ENCODE measurements around the gene FRA10AC1.

Gene FRA10AC1

GRCh38 chr10:93670372-93670771, 32.0 kb downstream of the FRA10AC1 start:
- Histone ChIP-seq H3K4me3 (ENCODE audit: low read depth in 1 of 2, low read length in 2 of 2) (no peak overlapping the region), H3K27ac (ENCODE audit: low read depth, low read length) (no peak overlapping the region), H3K9ac (ENCODE audit: low read length) (no peak overlapping the region), H3K36me3 (ENCODE audit: insufficient read depth, low read length) (peaks cover 13% of the 10 kb centered on the region), H3K27me3 (ENCODE audit: control insufficient read depth in 1 of 2, insufficient read depth in 2 of 2, low read length in 2 of 2) (no peaks in the 10 kb centered on the region), H3K4me1 (ENCODE audit: insufficient read depth, low read length) (no peaks in the 10 kb centered on the region), H3K9me3 (ENCODE audit: low read length) (no peaks in the 10 kb centered on the region)

- no peaks in the 10 kb centered on the region for H3K9me3 ChIP-seq (ENCODE audit: low read length)
- no peaks in the 10 kb centered on the region for H3K4me1 ChIP-seq (ENCODE audit: insufficient read depth, low read length)
- H3K4me3 ChIP-seq (ENCODE audit: low read depth in 1 of 2, low read length in 2 of 2), result no peak overlapping the region
- no peak overlapping the region for H3K27ac ChIP-seq (ENCODE audit: low read depth, low read length)
- H3K27me3 ChIP-seq (ENCODE audit: control insufficient read depth in 1 of 2, insufficient read depth in 2 of 2, low read length in 2 of 2), result no peaks in the 10 kb centered on the region
- H3K36me3 ChIP-seq (ENCODE audit: insufficient read depth, low read length), result peaks cover 9% of the 10 kb centered on the region
- H3K9ac ChIP-seq (ENCODE audit: low read length), result no peak overlapping the region
These were observed 34.6 kb downstream of the FRA10AC1 start for GRCh38 chr10:93667795-93668194.

GRCh38 chr10:93666030-93666429, 36.4 kb downstream of the FRA10AC1 start:
- no peaks in the 10 kb centered on the region for H3K4me1 ChIP-seq (ENCODE audit: insufficient read depth, low read length)
- no peaks in the 10 kb centered on the region for H3K27me3 ChIP-seq (ENCODE audit: control insufficient read depth in 1 of 2, insufficient read depth in 2 of 2, low read length in 2 of 2)
- no peak overlapping the region for H3K27ac ChIP-seq (ENCODE audit: low read depth, low read length)
- no peak overlapping the region for H3K4me3 ChIP-seq (ENCODE audit: low read depth in 1 of 2, low read length in 2 of 2)
- H3K9me3 ChIP-seq (ENCODE audit: low read length), result no peaks in the 10 kb centered on the region
- H3K9ac ChIP-seq (ENCODE audit: low read length), result no peak overlapping the region
- H3K36me3 ChIP-seq (ENCODE audit: insufficient read depth, low read length), result peaks cover 5% of the 10 kb centered on the region

- Histone ChIP-seq H3K4me3 (ENCODE audit: low read depth in 1 of 2, low read length in 2 of 2) (no peak overlapping the region), H3K27me3 (ENCODE audit: control insufficient read depth in 1 of 2, insufficient read depth in 2 of 2, low read length in 2 of 2) (no peaks in the 10 kb centered on the region), H3K27ac (ENCODE audit: low read depth, low read length) (no peak overlapping the region), H3K4me1 (ENCODE audit: insufficient read depth, low read length) (no peaks in the 10 kb centered on the region), H3K9me3 (ENCODE audit: low read length) (no peaks in the 10 kb centered on the region), H3K36me3 (ENCODE audit: insufficient read depth, low read length) (peaks cover 6% of the 10 kb centered on the region), H3K9ac (ENCODE audit: low read length) (no peak overlapping the region)
These were observed 44.6 kb downstream of the FRA10AC1 start for GRCh38 chr10:93657757-93658156.

- Histone ChIP-seq H3K27me3 (ENCODE audit: control insufficient read depth in 1 of 2, insufficient read depth in 2 of 2, low read length in 2 of 2) (no peaks in the 10 kb centered on the region), H3K4me3 (ENCODE audit: low read depth in 1 of 2, low read length in 2 of 2) (no peak overlapping the region), H3K4me1 (ENCODE audit: insufficient read depth, low read length) (no peaks in the 10 kb centered on the region), H3K9me3 (ENCODE audit: low read length) (no peaks in the 10 kb centered on the region), H3K27ac (ENCODE audit: low read depth, low read length) (no peak overlapping the region), H3K36me3 (ENCODE audit: insufficient read depth, low read length) (peaks cover 6% of the 10 kb centered on the region), H3K9ac (ENCODE audit: low read length) (no peak overlapping the region)
These were observed 46.2 kb downstream of the FRA10AC1 start for GRCh38 chr10:93656155-93656554.

- Histone ChIP-seq H3K9ac (ENCODE audit: low read length) (no peak overlapping the region), H3K27me3 (ENCODE audit: control insufficient read depth in 1 of 2, insufficient read depth in 2 of 2, low read length in 2 of 2) (no peaks in the 10 kb centered on the region), H3K9me3 (ENCODE audit: low read length) (no peaks in the 10 kb centered on the region), H3K4me1 (ENCODE audit: insufficient read depth, low read length) (no peaks in the 10 kb centered on the region), H3K27ac (ENCODE audit: low read depth, low read length) (no peak overlapping the region), H3K4me3 (ENCODE audit: low read depth in 1 of 2, low read length in 2 of 2) (no peak overlapping the region), H3K36me3 (ENCODE audit: insufficient read depth, low read length) (no peaks in the 10 kb centered on the region)
These were observed 48.2 kb downstream of the FRA10AC1 start for GRCh38 chr10:93654201-93654600.

GRCh38 chr10:93652857-93653256, 49.5 kb downstream of the FRA10AC1 start:
- no peaks in the 10 kb centered on the region for H3K9me3 ChIP-seq (ENCODE audit: low read length)

GRCh38 chr10:93639791-93640190, 62.6 kb downstream of the FRA10AC1 start:
- Histone ChIP-seq H3K4me1 (ENCODE audit: insufficient read depth, low read length) (no peaks in the 10 kb centered on the region), H3K27me3 (ENCODE audit: control insufficient read depth in 1 of 2, insufficient read depth in 2 of 2, low read length in 2 of 2) (no peaks in the 10 kb centered on the region), H3K27ac (ENCODE audit: low read depth, low read length) (no peak overlapping the region), H3K36me3 (ENCODE audit: insufficient read depth, low read length) (no peaks in the 10 kb centered on the region), H3K9ac (ENCODE audit: low read length) (no peak overlapping the region), H3K4me3 (ENCODE audit: low read depth in 1 of 2, low read length in 2 of 2) (no peak overlapping the region), H3K9me3 (ENCODE audit: low read length) (no peaks in the 10 kb centered on the region)

More at GRCh38 chr10:93652857-93653256, 49.5 kb downstream of the FRA10AC1 start:
- H3K9ac ChIP-seq (ENCODE audit: low read length), result no peak overlapping the region
- no peak overlapping the region for H3K4me3 ChIP-seq (ENCODE audit: low read depth in 1 of 2, low read length in 2 of 2)
- H3K27me3 ChIP-seq (ENCODE audit: control insufficient read depth in 1 of 2, insufficient read depth in 2 of 2, low read length in 2 of 2), result no peaks in the 10 kb centered on the region
- no peaks in the 10 kb centered on the region for H3K36me3 ChIP-seq (ENCODE audit: insufficient read depth, low read length)
- H3K4me1 ChIP-seq (ENCODE audit: insufficient read depth, low read length), result no peaks in the 10 kb centered on the region
- H3K27ac ChIP-seq (ENCODE audit: low read depth, low read length), result no peak overlapping the region

GRCh38 chr10:93630625-93631557, 71.5 kb downstream of the FRA10AC1 start:
- no peak overlapping the region for H3K9ac ChIP-seq (ENCODE audit: low read length)
- no peak overlapping the region for H3K4me3 ChIP-seq (ENCODE audit: low read depth in 1 of 2, low read length in 2 of 2)

GRCh38 chr10:93629647-93630305, 72.6 kb downstream of the FRA10AC1 start:
- no peaks in the 10 kb centered on the region for H3K27me3 ChIP-seq (ENCODE audit: control insufficient read depth in 1 of 2, insufficient read depth in 2 of 2, low read length in 2 of 2)
- H3K4me3 ChIP-seq (ENCODE audit: low read depth in 1 of 2, low read length in 2 of 2), result no peak overlapping the region
- H3K27ac ChIP-seq (ENCODE audit: low read depth, low read length), result no peak overlapping the region
- no peaks in the 10 kb centered on the region for H3K4me1 ChIP-seq (ENCODE audit: insufficient read depth, low read length)
- H3K36me3 ChIP-seq (ENCODE audit: insufficient read depth, low read length), result no peaks in the 10 kb centered on the region
- H3K9me3 ChIP-seq (ENCODE audit: low read length), result no peaks in the 10 kb centered on the region
- no peak overlapping the region for H3K9ac ChIP-seq (ENCODE audit: low read length)

More at GRCh38 chr10:93630625-93631557, 71.5 kb downstream of the FRA10AC1 start:
- Histone ChIP-seq H3K9me3 (ENCODE audit: low read length) (no peaks in the 10 kb centered on the region), H3K4me1 (ENCODE audit: insufficient read depth, low read length) (no peaks in the 10 kb centered on the region), H3K27me3 (ENCODE audit: control insufficient read depth in 1 of 2, insufficient read depth in 2 of 2, low read length in 2 of 2) (no peaks in the 10 kb centered on the region), H3K27ac (ENCODE audit: low read depth, low read length) (no peak overlapping the region), H3K36me3 (ENCODE audit: insufficient read depth, low read length) (no peaks in the 10 kb centered on the region)

- Histone ChIP-seq H3K36me3 (ENCODE audit: insufficient read depth, low read length) (no peaks in the 10 kb centered on the region), H3K9me3 (ENCODE audit: low read length) (no peaks in the 10 kb centered on the region), H3K4me1 (ENCODE audit: insufficient read depth, low read length) (no peaks in the 10 kb centered on the region), H3K27ac (ENCODE audit: low read depth, low read length) (no peak overlapping the region), H3K4me3 (ENCODE audit: low read depth in 1 of 2, low read length in 2 of 2) (no peak overlapping the region), H3K27me3 (ENCODE audit: control insufficient read depth in 1 of 2, insufficient read depth in 2 of 2, low read length in 2 of 2) (no peaks in the 10 kb centered on the region), H3K9ac (ENCODE audit: low read length) (no peak overlapping the region)
These were observed 73.5 kb downstream of the FRA10AC1 start for GRCh38 chr10:93628858-93629257.
